H1 (cell line): ENCODE data around the gene NEK4. TPM values are rescaled to one million over a fixed set of nuclear protein-coding genes. Genes with fewer than 3 reads are reported as not detected.

Source experiments
- GTF2F1 ChIP-seq: IDR thresholded peaks from 2 replicates; pipeline ENCODE4 v1.6.1; 2012; ENCODE audit warnings: low read depth, low read length, improper control_type of control experiment, borderline replicate concordance
- POU5F1 ChIP-seq: IDR thresholded peaks from 2 replicates; pipeline ENCODE4 v1.6.1; 2011; ENCODE audit warnings: low read depth, mild to moderate bottlenecking, low read length, moderate library complexity
- polyA plus RNA-seq, 7 experiments: library from polyadenylated mRNA; depleted of rRNA in 3 of 7; stranded (reverse) in 5 of 7; unstranded in 2 of 7; fragments of >200 nt in 5 of 7; fragments of 200-250 nt in 2 of 7; gene quantifications; 1 replicate in 5 of 7; 2 replicates in 1 of 7; 4 replicates in 1 of 7; pipeline versions ENCODE4 v1.2.1 to v1.2.3, GENCODE V29; 2011 to 2013; ENCODE audit warnings: missing spikeins in 2 of 7, mixed read lengths in 2 of 7
- total RNA-seq: library from RNA; stranded (reverse); fragmentation: NEBNext Ultra II Directional; extraction: Animal tissue kit (Norgen Biotek cat#: 25700); gene quantifications from 2 replicates; pipeline ENCODE4 v1.2.1, GENCODE V29; 2021
- TF ChIP-seq, protein P1 (sequence below): IDR thresholded peaks from 2 replicates; pipeline ENCODE4 v1.6.1; 2012; ENCODE audit warnings: inconsistent platforms

Gene NEK4
- total and polyA plus RNA-seq, 2 of the 8 experiments (the other 6 are each of a cell fraction or from before 2014, with no cell fraction given) = 7.5 to 40.0 TPM

DNA sequence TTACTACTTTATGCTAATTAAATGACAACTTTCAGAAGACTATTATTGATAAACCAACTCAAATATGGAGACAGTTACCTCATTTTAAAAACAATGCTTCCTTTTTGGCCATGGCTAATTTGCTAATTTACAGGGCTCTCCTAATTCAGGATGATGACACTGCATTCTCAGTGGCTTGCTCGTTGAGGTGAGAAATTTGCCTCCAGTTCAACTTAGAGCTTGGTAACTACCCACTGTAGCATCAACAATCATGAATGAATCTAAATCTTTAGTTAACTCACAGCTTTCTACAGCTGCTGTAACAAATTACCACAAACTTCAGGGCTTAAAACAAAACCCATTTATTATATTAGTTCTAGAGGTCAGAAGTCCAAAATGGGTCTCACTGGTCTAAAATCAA, 99.1 kb downstream of the NEK4 start (continued):
- TF ChIP-seq, protein P1, sequence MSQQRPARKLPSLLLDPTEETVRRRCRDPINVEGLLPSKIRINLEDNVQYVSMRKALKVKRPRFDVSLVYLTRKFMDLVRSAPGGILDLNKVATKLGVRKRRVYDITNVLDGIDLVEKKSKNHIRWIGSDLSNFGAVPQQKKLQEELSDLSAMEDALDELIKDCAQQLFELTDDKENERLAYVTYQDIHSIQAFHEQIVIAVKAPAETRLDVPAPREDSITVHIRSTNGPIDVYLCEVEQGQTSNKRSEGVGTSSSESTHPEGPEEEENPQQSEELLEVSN = no peak
- TF ChIP-seq GTF2F1 (no peak), POU5F1 (no peak)
